ENCODE measurements around the gene TMEM107. TPM values are rescaled to one million over a fixed set of nuclear protein-coding genes. Genes with fewer than 3 reads are reported as not detected.

The TMEM107 gene
- total RNA-seq, 4 donors from 2014 or later = 10.4 to 17.8 (median 13.6) TPM

GRCh38 chr17:8126491-8127066 is 49.6 kb downstream of the TMEM107 start:
- DNase-seq (ENCODE audit: extremely low spot score) = no peak
- Histone ChIP-seq H3K27ac (replicated peaks in 1 of 4) (peak overlapping the region; percentile 46 to 84 (median 80)), H3K27me3 (peaks cover 3 to 71% (median 33%) of the 10 kb centered on the region in 4 donors)

GRCh38 chr17:8125947-8126490 is 50.2 kb downstream of the TMEM107 start:
- Histone ChIP-seq H3K36me3 (no peaks in the 10 kb centered on the region), H3K9me3 (no peaks in the 10 kb centered on the region), H3K27ac (replicated peaks in 1 of 4) (peak overlapping the region; percentile 46 to 84 (median 80)), H3K4me3 (peak overlapping the region; percentile 67 to 83 (median 77)), H3K27me3 (peaks cover 9 to 77% (median 36%) of the 10 kb centered on the region in 4 donors), H3K4me1 (peaks cover 56 to 67% (median 67%) of the 10 kb centered on the region in 4 donors)
- WGBS = under 1% methylated on average over 35 of the region's 35 CpGs
- intact Hi-C loops (cut with DNase I) = no loop called here
- TF ChIP-seq POLR2AphosphoS5 (IDR thresholded peaks at IDR 0.05) (no peak), EP300 (IDR thresholded peaks at IDR 0.05) (no peak)
- TF ChIP-seq, protein P1, sequence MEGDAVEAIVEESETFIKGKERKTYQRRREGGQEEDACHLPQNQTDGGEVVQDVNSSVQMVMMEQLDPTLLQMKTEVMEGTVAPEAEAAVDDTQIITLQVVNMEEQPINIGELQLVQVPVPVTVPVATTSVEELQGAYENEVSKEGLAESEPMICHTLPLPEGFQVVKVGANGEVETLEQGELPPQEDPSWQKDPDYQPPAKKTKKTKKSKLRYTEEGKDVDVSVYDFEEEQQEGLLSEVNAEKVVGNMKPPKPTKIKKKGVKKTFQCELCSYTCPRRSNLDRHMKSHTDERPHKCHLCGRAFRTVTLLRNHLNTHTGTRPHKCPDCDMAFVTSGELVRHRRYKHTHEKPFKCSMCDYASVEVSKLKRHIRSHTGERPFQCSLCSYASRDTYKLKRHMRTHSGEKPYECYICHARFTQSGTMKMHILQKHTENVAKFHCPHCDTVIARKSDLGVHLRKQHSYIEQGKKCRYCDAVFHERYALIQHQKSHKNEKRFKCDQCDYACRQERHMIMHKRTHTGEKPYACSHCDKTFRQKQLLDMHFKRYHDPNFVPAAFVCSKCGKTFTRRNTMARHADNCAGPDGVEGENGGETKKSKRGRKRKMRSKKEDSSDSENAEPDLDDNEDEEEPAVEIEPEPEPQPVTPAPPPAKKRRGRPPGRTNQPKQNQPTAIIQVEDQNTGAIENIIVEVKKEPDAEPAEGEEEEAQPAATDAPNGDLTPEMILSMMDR (IDR thresholded peaks at IDR 0.05) = no peak
- DNase-seq (ENCODE audit: extremely low spot score) = no peak

More at GRCh38 chr17:8126491-8127066, 49.6 kb downstream of the TMEM107 start:
- Histone ChIP-seq H3K4me1 (peaks cover 50 to 62% (median 61%) of the 10 kb centered on the region in 4 donors), H3K36me3 (no peaks in the 10 kb centered on the region), H3K4me3 (peak overlapping the region; percentile 67 to 83 (median 77)), H3K9me3 (no peaks in the 10 kb centered on the region)
- intact Hi-C loops (cut with DNase I) = no loop called here
- under 1% methylated on average over 30 of the region's 45 CpGs for WGBS
- TF ChIP-seq, protein P1 (IDR thresholded peaks at IDR 0.05) = no peak
- TF ChIP-seq EP300 (IDR thresholded peaks at IDR 0.05) = no peak
- no peak for TF ChIP-seq POLR2AphosphoS5 (IDR thresholded peaks at IDR 0.05)
- TF ChIP-seq POLR2A (IDR thresholded peaks at IDR 0.05; ENCODE audit: low read depth) = no peak

- WGBS = 1% methylated on average over 24 of the region's 40 CpGs
- Histone ChIP-seq H3K27me3 (peaks cover 10 to 78% (median 39%) of the 10 kb centered on the region in 4 donors), H3K9me3 (no peaks in the 10 kb centered on the region), H3K36me3 (no peaks in the 10 kb centered on the region), H3K27ac (replicated peaks in 1 of 4) (peak overlapping the region; percentile 46 to 84 (median 80)), H3K4me1 (peaks cover 62 to 74% (median 73%) of the 10 kb centered on the region in 4 donors), H3K4me3 (peak overlapping the region; percentile 67 to 83 (median 77))
- TF ChIP-seq, protein P1 (IDR thresholded peaks at IDR 0.05) = no peak
- TF ChIP-seq POLR2A (IDR thresholded peaks at IDR 0.05; ENCODE audit: low read depth) = no peak
- no peak for TF ChIP-seq EP300 (IDR thresholded peaks at IDR 0.05)
- peak in 1 of 2 donors; percentile 80 for TF ChIP-seq POLR2AphosphoS5 (IDR thresholded peaks at IDR 0.05)
- peak; percentile 98 for DNase-seq (ENCODE audit: extremely low spot score)
- intact Hi-C loops (cut with DNase I) = no loop called here
Measured at GRCh38 chr17:8125154-8125946, 50.8 kb downstream of the TMEM107 start.

DNA sequence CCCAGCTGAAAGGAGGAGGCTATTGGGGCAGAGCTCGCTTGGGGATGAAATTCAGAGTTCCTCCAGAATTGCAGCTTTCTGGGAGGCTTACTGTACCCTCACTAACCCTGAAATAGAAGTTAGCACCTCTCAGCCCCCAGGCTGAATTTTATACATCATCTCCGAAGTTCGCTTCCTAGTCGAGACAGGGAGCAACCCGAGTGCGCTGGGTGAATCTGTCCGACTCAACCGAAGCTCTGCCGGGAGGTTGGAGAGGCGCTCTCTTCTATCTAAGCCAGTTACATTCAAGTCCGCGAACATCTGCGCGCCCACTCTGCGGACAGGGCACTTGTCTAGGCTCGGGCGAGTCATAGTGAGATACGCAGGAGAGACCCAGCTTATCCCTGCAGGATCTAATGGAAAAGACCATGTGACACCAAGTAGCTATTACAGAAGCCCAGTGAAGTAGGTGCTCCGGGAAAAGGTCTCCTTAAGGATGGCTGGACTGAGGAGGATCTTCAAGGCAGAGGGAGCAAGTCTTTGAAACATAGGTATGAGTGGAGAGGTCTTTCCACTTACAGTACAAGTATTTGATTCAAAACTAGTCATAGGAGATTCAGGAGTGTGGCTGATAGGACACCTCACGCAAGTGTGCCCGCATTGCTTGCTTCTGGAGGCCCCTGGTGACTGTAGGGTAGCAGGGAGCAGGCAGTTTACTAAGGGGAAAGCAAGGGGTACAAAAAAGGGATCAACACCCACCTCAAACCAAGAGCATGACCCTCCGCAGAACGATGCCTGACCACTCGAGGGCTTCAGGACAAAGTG is 51.6 kb downstream of the TMEM107 start:
- H3K27me3 ChIP-seq = peaks cover 10 to 70% (median 39%) of the 10 kb centered on the region in 4 donors
- 6% methylated on average over 19 of the region's 24 CpGs for WGBS
- H3K4me3 ChIP-seq = peak overlapping the region; percentile 46 to 79 (median 64)
- no peak for TF ChIP-seq EP300 (IDR thresholded peaks at IDR 0.05)
- no peak for TF ChIP-seq POLR2AphosphoS5 (IDR thresholded peaks at IDR 0.05)
- TF ChIP-seq POLR2A (IDR thresholded peaks at IDR 0.05; ENCODE audit: low read depth) = no peak
- H3K36me3 ChIP-seq = no peaks in the 10 kb centered on the region
- H3K9me3 ChIP-seq = no peaks in the 10 kb centered on the region
- intact Hi-C loops (cut with DNase I) = no loop called here
- no peak overlapping the region for H3K27ac ChIP-seq (replicated peaks in 1 of 4)
- peaks cover 65 to 80% (median 79%) of the 10 kb centered on the region in 4 donors for H3K4me1 ChIP-seq
- no peak for DNase-seq (ENCODE audit: extremely low spot score)

All from esophagus muscularis mucosa (tissue), 4 donors.